GM12892 (cell line): ENCODE data around the gene ZSWIM4.

Experiments used
- POLR2A ChIP-seq: IDR thresholded peaks from 2 replicates; pipeline ENCODE4 v1.6.1; 2011; ENCODE audit warnings: low read depth, low read length, control low read depth
- POLR2AphosphoS5 ChIP-seq: IDR thresholded peaks from 2 replicates; pipeline ENCODE4 v1.6.1; 2011; ENCODE audit warnings: low read depth, low read length, control low read depth
- TAF1 ChIP-seq: IDR thresholded peaks from 2 replicates; pipeline ENCODE4 v1.6.1; 2011; ENCODE audit warnings: low read depth, mild to moderate bottlenecking, control low read depth, low read length, borderline replicate concordance

DNA sequence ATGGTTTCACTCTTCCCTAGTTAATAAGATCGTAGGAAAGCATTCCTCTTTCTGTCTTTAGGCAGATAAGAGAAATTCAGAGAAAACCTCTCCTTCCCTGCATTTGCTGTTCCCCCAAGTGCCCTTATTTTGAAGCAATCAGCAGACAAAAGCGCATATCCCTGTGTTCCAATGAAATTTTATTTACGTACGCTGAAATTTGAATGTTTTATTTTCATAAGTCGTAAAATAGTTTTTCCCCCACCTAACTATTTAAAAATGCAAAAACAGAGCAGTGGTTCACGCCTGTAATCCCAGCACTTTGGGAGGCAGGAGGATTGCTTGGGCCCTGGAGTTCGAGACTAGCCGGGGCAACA, 48.2 kb upstream of the ZSWIM4 start:
- TF ChIP-seq POLR2A (no peak), POLR2AphosphoS5 (no peak), TAF1 (no peak)
